GM21390 (cell line): ENCODE measurements around the gene NTNG2.

ENCODE experiments used
- ATAC-seq: cut with Tn5 transposase; IDR thresholded peaks from one replicate; pipeline ENCODE4 v1.9.1; 2021; ENCODE audit not compliant: unreplicated experiment

NTNG2 gene

DNA sequence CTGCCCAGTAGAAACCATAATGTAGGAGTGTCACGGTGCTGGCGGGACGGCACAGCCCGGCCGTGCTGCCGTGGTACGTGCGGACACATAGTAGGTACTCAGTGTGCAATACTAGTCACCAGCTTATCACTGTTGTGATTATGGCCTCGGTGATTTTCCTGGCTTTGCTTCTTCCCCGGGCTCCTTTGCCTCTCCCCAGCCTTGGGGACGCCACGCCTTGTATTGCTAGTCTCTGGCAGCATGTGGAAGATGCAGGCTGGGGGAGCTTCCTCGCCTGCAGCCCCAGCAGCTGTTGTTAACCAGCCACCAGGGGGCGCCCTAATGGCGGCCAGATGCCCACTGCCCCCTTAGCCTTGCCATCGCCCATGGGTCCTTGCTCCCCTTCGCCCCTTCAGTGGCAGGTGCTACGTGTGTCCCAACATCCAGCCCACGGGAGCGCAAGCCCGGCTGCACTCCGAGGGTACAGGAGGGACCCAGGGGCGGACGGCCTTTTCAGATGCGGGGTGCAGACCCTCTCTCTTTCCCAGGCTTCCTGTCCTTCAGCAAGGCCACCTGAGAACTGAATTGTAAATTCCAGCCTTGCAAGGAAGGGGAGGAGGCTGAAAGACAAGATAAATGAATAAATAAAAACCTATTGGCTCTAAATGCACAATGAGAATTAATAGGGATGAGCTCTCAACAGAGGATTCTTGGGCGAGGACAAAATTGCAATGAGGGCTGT, 8.0 kb downstream of the NTNG2 start:
- ATAC-seq, result no peak

- ATAC-seq, result no peak
These were observed 9.8 kb downstream of the NTNG2 start for GRCh38 chr9:132171702-132172101.

- ATAC-seq, result no peak
These were observed 10.3 kb downstream of the NTNG2 start for GRCh38 chr9:132172185-132172584.

GRCh38 chr9:132175431-132175830, 13.6 kb downstream of the NTNG2 start:
- no peak for ATAC-seq

GRCh38 chr9:132176338-132176737, 14.5 kb downstream of the NTNG2 start:
- ATAC-seq, result no peak

DNA sequence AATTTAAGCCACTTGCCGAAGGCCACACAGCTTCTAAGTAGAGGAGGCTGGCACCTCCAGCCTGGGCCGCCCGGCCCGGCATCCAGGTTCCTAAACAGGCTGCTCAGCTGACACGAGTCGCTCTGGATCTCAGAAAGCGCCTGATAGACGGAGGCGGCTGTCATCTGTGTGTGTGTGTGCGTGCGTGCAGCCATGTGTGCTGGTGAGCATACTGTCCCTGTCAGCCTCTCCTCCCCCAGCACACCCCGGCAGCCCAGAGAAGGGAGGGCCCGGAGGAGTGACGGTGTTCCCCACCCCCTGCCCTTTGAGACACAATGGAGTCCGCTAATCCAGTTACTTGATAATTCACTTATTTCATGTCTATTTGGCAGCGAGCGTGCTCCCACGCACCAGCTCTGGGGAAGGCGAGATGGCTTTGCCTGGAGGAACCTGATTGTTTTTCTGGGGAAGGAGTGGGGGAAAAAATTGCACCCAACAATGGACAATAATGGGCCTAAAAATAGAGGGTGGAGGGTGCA, 20.0 kb downstream of the NTNG2 start:
- ATAC-seq, result no peak

DNA sequence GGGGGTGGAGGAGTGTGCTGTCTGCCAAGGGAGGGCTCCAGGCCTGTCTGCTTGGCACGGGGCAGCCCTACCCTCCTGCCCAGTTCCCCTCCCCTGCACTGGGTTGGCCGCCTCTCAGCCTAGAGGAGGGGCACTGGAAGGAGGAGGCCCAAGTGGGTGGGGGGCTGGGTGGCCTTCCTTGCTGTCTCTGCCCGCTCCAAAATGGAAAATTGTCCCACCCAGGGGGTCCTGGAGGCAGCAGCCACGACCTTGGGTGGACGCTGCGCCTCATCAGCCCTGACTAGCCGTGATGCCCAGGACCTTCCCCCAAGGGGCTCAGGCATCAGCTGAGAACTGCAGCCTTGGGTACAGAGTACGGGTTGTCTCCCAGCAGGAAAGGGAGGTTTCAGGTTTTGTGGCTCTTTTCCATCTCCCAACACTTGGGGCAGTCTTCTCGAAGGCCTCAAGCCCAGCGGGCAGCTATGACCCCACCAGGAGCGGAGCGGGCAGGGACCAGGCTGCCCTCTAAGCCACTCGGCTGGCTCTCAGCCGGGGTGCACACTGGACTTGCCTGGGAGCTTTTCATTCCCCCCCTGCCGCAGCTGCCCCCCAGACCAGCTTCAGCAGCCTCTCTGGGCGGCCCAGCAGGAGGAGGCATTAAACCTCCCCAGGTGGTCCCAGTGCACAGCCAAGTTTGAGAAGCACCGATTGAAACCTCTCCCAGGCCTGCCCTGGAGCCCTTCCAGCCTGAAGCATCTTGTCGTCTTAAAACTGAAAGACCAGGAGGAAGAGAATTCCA, 20.6 kb downstream of the NTNG2 start:
- no peak for ATAC-seq

- ATAC-seq, result no peak
These were observed 21.3 kb downstream of the NTNG2 start for GRCh38 chr9:132183134-132183533.

- no peak for ATAC-seq
These were observed 21.9 kb downstream of the NTNG2 start for GRCh38 chr9:132183715-132184114.

- no peak for ATAC-seq
These were observed 22.3 kb downstream of the NTNG2 start for GRCh38 chr9:132184124-132184523.

DNA sequence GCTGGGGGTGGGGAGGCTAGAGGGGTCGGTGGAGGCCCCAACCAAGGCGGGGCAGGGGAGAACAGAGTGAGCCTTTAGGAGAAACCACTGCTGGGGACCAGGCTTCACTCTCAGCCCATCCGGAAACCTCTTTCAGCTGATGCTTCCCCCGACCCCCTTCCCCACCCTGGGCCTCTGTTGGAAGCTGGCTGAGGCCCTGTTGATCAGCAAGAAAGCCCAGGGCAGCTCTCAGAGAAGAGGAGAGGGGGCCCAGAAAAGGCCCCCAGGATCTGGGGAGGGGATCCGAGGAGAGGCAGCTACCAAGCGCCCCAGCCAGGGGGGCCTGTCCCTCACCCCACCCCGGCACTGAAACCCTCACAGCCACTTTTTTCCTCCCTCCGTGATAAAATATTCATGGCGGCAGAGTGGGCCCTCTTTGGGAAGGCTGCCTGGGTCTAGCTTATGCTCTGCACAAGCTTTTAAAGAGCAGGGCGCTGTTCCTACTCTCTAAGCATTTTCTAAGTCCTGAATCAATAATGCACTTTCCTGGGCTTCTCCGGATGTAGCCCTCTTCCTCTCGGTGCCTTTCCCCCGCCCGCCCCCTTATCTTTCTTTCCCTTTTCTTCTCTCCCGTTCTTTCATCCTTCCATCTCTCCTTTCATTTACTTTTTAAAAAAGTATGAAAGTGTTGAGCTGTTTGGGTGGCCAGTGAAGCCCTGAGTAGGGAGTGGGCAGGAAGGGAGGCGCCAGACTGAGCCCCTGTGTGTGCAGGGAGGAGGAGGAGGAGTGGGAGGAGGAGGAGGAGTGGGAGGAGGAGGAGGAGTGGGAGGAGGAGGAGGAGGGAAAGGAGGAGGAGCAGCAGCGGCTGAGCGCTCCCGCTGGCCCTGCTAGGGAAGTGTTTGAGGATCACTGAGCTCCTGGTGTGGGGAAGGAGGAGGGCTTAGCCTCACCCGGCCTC, 23.5 kb downstream of the NTNG2 start:
- ATAC-seq, result no peak

DNA sequence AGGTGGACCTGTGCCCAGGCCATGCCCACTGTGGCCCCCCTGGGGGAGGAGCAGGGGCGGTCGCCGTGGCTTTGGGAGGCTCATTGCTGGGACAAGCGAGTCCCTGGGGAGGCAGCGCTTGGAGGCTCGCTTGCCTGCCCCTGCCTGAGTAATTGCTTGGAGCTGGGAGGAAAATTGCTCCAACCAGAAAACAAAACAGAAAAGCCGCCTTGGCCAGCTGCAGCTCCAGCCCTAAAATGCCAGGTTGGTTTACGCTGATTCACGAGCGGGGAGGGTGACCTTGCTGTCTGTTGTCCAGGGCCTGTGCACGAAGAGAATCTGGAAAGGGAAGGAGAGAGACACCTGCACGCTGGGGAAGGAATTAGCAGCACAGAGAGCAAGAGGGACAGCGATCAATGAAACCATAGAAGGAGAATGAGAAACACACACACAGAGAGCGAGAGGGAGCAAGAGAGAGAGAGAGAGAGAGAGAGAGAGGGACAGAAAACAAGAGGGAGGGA, 25.3 kb downstream of the NTNG2 start:
- no peak for ATAC-seq

- no peak for ATAC-seq
These were observed 29.1 kb downstream of the NTNG2 start for GRCh38 chr9:132190966-132191365.

DNA sequence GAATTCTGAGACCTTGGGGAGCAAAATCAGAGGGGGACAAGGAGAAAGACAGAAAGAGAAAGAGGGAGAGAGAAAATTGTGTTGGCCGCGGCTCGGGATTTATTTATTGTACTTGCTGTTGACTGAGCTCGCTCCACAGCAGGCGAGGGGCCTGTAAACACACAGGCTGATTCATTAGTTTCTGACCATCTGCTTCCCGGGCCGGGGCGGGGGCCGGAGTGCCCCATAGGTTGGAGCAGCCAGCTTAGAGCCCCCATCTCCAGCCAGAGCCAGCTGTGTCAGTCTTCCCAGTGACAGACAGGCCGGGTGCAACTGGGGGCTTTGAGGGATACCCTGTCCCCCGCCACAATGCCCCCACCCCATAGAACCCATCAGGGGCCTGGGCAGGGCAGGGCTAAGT, 30.9 kb downstream of the NTNG2 start:
- no peak for ATAC-seq

GRCh38 chr9:132193227-132194124, 31.6 kb downstream of the NTNG2 start:
- ATAC-seq, result no peak

- ATAC-seq, result no peak
These were observed 32.6 kb downstream of the NTNG2 start for GRCh38 chr9:132194508-132194907.

GRCh38 chr9:132197315-132197714, 35.5 kb downstream of the NTNG2 start:
- ATAC-seq, result no peak

DNA sequence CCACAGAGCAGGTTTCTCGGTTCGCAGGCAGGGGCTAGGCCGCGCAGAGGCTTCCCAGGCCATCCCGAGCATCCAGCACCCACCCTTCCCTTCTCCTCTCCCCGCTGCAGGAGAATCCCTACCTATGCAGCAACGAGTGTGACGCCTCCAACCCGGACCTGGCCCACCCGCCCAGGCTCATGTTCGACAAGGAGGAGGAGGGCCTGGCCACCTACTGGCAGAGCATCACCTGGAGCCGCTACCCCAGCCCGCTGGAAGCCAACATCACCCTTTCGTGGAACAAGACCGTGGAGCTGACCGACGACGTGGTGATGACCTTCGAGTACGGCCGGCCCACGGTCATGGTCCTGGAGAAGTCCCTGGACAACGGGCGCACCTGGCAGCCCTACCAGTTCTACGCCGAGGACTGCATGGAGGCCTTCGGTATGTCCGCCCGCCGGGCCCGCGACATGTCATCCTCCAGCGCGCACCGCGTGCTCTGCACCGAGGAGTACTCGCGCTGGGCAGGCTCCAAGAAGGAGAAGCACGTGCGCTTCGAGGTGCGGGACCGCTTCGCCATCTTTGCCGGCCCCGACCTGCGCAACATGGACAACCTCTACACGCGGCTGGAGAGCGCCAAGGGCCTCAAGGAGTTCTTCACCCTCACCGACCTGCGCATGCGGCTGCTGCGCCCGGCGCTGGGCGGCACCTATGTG, 36.1 kb downstream of the NTNG2 start:
- ATAC-seq, result no peak

GRCh38 chr9:132199056-132199455, 37.2 kb downstream of the NTNG2 start:
- no peak for ATAC-seq
